OCI-LY3 (cell line): ENCODE data around the gene ANKRD31.

Experiments
- CTCF ChIP-seq: fragments of 200-600, 300-600 bp; sonication (generic); IDR thresholded peaks from 2 replicates; pipeline ENCODE4 v1.5.1; 2014; ENCODE audit warnings: antibody characterized with exemption, low read length, low read depth
- EZH2phosphoT487 ChIP-seq: fragments of 200-600 bp; shearing (Covaris generic); IDR thresholded peaks from 2 replicates; pipeline ENCODE4 v1.6.1; 2018; ENCODE audit warnings: antibody characterized with exemption, mixed run types, low read depth

- TF ChIP-seq CTCF: no peak
- TF ChIP-seq EZH2phosphoT487: no peak
These were observed 213.1 kb downstream of the ANKRD31 start for GRCh38 chr5:75023368-75024159.
